ENCODE results near the gene PIM2. TPM values are rescaled to one million over a fixed set of nuclear protein-coding genes. Genes with fewer than 3 reads are reported as not detected.

Gene PIM2
- total RNA-seq, 1 experiment from 2014 or later: 25.6 TPM

- peak overlapping the region; percentile 99 for H3K4me2 ChIP-seq (ENCODE audit: low read length)
- H3K4me3 ChIP-seq (ENCODE audit: low read length): peak overlapping the region; percentile 89
- H3K27ac ChIP-seq (ENCODE audit: low read length): no peak overlapping the region
- TF ChIP-seq CTCF (conservative IDR thresholded peaks at IDR 0.05; ENCODE audit: low read depth, low read length) (no peak), EZH2 (IDR thresholded peaks at IDR 0.05; ENCODE audit: low read length, unreplicated experiment) (no peak), EZH2phosphoT487 (IDR thresholded peaks at IDR 0.05; ENCODE audit: borderline replicate concordance, low read length) (no peak)
- ChIA-PET CTCF (no interaction called here), POLR2A (ENCODE audit: unreplicated experiment) (no interaction called here)
- intact Hi-C loops (cut with micrococcal nuclease): loop anchor here (5.0 kb wide), 1 partner anchor 40 kb away; the partner anchor contains the start of gene PIM2
- no peaks in the 10 kb centered on the region for H3K9me3 ChIP-seq (ENCODE audit: low read length)
- H3K36me3 ChIP-seq (ENCODE audit: low read depth, low read length): no peaks in the 10 kb centered on the region
- no peaks in the 10 kb centered on the region for H3K27me3 ChIP-seq (ENCODE audit: low read length)
- H4K20me1 ChIP-seq (ENCODE audit: low read length): no peaks in the 10 kb centered on the region
- no peak overlapping the region for H2AFZ ChIP-seq (ENCODE audit: low read length)
- DNase-seq (no peak), ATAC-seq (no peak)
- peak overlapping the region; percentile 90 for H3K9ac ChIP-seq (ENCODE audit: low read length)
- H3K4me1 ChIP-seq (ENCODE audit: insufficient read depth, low read length): peaks cover 19% of the 10 kb centered on the region
- no peaks in the 10 kb centered on the region for H3F3A ChIP-seq (ENCODE audit: low read length, unreplicated experiment)
- H3K9me2 ChIP-seq (replicated peaks; ENCODE audit: low read length): no peaks in the 10 kb centered on the region
- TSS peak; percentile 39 for BruUV-seq (replicated peaks)
- peaks cover 53% of the 10 kb centered on the region for H3K79me2 ChIP-seq (ENCODE audit: low read length)
Measured at GRCh38 chrX:48956728-48957414, 38.0 kb upstream of the PIM2 start.

- TF ChIP-seq EZH2 (IDR thresholded peaks at IDR 0.05; ENCODE audit: low read length, unreplicated experiment): no peak
- TF ChIP-seq CTCF (conservative IDR thresholded peaks at IDR 0.05; ENCODE audit: low read depth, low read length): no peak
- TF ChIP-seq EZH2phosphoT487 (IDR thresholded peaks at IDR 0.05; ENCODE audit: borderline replicate concordance, low read length): no peak
- POLR2A ChIA-PET (ENCODE audit: unreplicated experiment): no interaction called here
Measured at GRCh38 chrX:48948589-48948988, 29.8 kb upstream of the PIM2 start.

More at GRCh38 chrX:48948589-48948988, 29.8 kb upstream of the PIM2 start:
- CTCF ChIA-PET: no interaction called here
- H3K9me3 ChIP-seq (ENCODE audit: low read length): no peaks in the 10 kb centered on the region
- no peaks in the 10 kb centered on the region for H3K4me1 ChIP-seq (ENCODE audit: insufficient read depth, low read length)
- H3K9me2 ChIP-seq (replicated peaks; ENCODE audit: low read length): no peaks in the 10 kb centered on the region
- no peak overlapping the region for H3K4me2 ChIP-seq (ENCODE audit: low read length)
- no peaks in the 10 kb centered on the region for H3F3A ChIP-seq (ENCODE audit: low read length, unreplicated experiment)
- no peak overlapping the region for H3K27ac ChIP-seq (ENCODE audit: low read length)
- H3K36me3 ChIP-seq (ENCODE audit: low read depth, low read length): no peaks in the 10 kb centered on the region
- no peak overlapping the region for H3K9ac ChIP-seq (ENCODE audit: low read length)
- no peak overlapping the region for H3K4me3 ChIP-seq (ENCODE audit: low read length)
- H2AFZ ChIP-seq (ENCODE audit: low read length): no peak overlapping the region
- no peak for DNase-seq
- intact Hi-C loops (cut with micrococcal nuclease): loop anchor here (5.0 kb wide), 1 partner anchor 301 kb away; no protein-coding TSS in a partner anchor
- no peak for ATAC-seq
- H3K27me3 ChIP-seq (ENCODE audit: low read length): no peaks in the 10 kb centered on the region
- peaks cover 36% of the 10 kb centered on the region for H3K79me2 ChIP-seq (ENCODE audit: low read length)
- no TSS peak for BruUV-seq (replicated peaks)
- no peaks in the 10 kb centered on the region for H4K20me1 ChIP-seq (ENCODE audit: low read length)

All from PC-3 (cell line).